ENCODE measurements around the gene KIF21A.

- TF ChIP-seq CTCF (IDR thresholded peaks at IDR 0.05) (no peak), POLR2A (IDR thresholded peaks at IDR 0.05) (no peak)
Observed at GRCh38 chr12:39378341-39378740, 64.6 kb downstream of the KIF21A start.

Data from testis (tissue), 2 donors.